Left ventricle myocardium superior (tissue), 1 donor: ENCODE results near the gene DOCK10. TPM values are rescaled to one million over a fixed set of nuclear protein-coding genes. Genes with fewer than 3 reads are reported as not detected.

ENCODE experiments used
- ATAC-seq: fragments of 200-7000 bp; cut with Tn5 transposase; one replicate; pipeline ENCODE4 v1.9.1; 2020; ENCODE audit warnings: mild to moderate bottlenecking, moderate library complexity
- DNase-seq: peaks from one replicate; pipeline ENCODE4 v3.0.0-alpha.2; 2020
- intact Hi-C: fragments of 100-400 bp; cut with micrococcal nuclease; formaldehyde crosslinking; loops from one replicate; pipeline ENCODE4 v1.11.0; 2022
- total RNA-seq: library from RNA; stranded (reverse); fragmentation: NEBNext Ultra II Directional; extraction: Animal tissue kit (Norgen Biotek cat#: 25700); gene quantifications from one replicate; pipeline ENCODE4 v1.2.1, GENCODE V29; 2021
- donor health status: DM: no; HTN: yes; CAD: no; lungs with severe emphysema.

The DOCK10 gene
- total RNA-seq, 1 donor from 2014 or later: 2.3 TPM

GRCh38 chr2:224775647-224776046, 266.6 kb downstream of the DOCK10 start:
- no peak for DNase-seq
- no peak for ATAC-seq
- intact Hi-C loops: loop anchor here (10.0 kb wide), 1 partner anchor 421 kb away; no protein-coding TSS in a partner anchor

- no peak for DNase-seq
- ATAC-seq: no peak
- intact Hi-C loops: loop anchor here (10.0 kb wide), 1 partner anchor 420 kb away; no protein-coding TSS in a partner anchor
Observed at GRCh38 chr2:224774735-224775134, 267.5 kb downstream of the DOCK10 start.

GRCh38 chr2:224772494-224772893, 269.8 kb downstream of the DOCK10 start:
- DNase-seq (no peak), ATAC-seq (no peak)
- intact Hi-C loops: loop anchor here (10.0 kb wide), 1 partner anchor 418 kb away; no protein-coding TSS in a partner anchor

- DNase-seq (no peak), ATAC-seq (no peak)
- intact Hi-C loops: no loop called here
Observed at GRCh38 chr2:224769489-224769888, 272.8 kb downstream of the DOCK10 start.

- intact Hi-C loops: no loop called here
- ATAC-seq: no peak
Observed at GRCh38 chr2:224764565-224765236, 277.6 kb downstream of the DOCK10 start.

GRCh38 chr2:224757934-224758548, 284.2 kb downstream of the DOCK10 start:
- intact Hi-C loops: no loop called here
- ATAC-seq (no peak), DNase-seq (no peak)

More at GRCh38 chr2:224764565-224765236, 277.6 kb downstream of the DOCK10 start:
- no peak for DNase-seq

GRCh38 chr2:224753743-224754540, 288.3 kb downstream of the DOCK10 start:
- DNase-seq (no peak), ATAC-seq (peak; percentile 90)

GRCh38 chr2:224751996-224752698, 290.1 kb downstream of the DOCK10 start:
- intact Hi-C loops: no loop called here
- no peak for ATAC-seq
- DNase-seq: no peak

More at GRCh38 chr2:224753743-224754540, 288.3 kb downstream of the DOCK10 start:
- intact Hi-C loops: no loop called here

- ATAC-seq (no peak), DNase-seq (no peak)
- intact Hi-C loops: no loop called here
Observed at GRCh38 chr2:224749136-224749535, 293.1 kb downstream of the DOCK10 start.

GRCh38 chr2:224747765-224748164, 294.5 kb downstream of the DOCK10 start:
- no peak for DNase-seq

GRCh38 chr2:224736227-224736626, 306.0 kb downstream of the DOCK10 start:
- ATAC-seq (no peak), DNase-seq (no peak)
- intact Hi-C loops: no loop called here

More at GRCh38 chr2:224747765-224748164, 294.5 kb downstream of the DOCK10 start:
- ATAC-seq: no peak
- intact Hi-C loops: no loop called here

GRCh38 chr2:224734949-224735348, 307.3 kb downstream of the DOCK10 start:
- intact Hi-C loops: no loop called here
- DNase-seq: no peak
- ATAC-seq: no peak

- intact Hi-C loops: no loop called here
- ATAC-seq: no peak
Observed at GRCh38 chr2:224731665-224732064, 310.6 kb downstream of the DOCK10 start.

GRCh38 chr2:224729435-224729834, 312.8 kb downstream of the DOCK10 start:
- DNase-seq (no peak), ATAC-seq (no peak)
- intact Hi-C loops: no loop called here

More at GRCh38 chr2:224731665-224732064, 310.6 kb downstream of the DOCK10 start:
- no peak for DNase-seq

GRCh38 chr2:224724331-224724730, 317.9 kb downstream of the DOCK10 start:
- DNase-seq: no peak
- intact Hi-C loops: no loop called here
- ATAC-seq: no peak

GRCh38 chr2:224723586-224724217, 318.6 kb downstream of the DOCK10 start:
- intact Hi-C loops: no loop called here
- ATAC-seq (peak; percentile 39), DNase-seq (no peak)

GRCh38 chr2:224722770-224723169, 319.5 kb downstream of the DOCK10 start:
- intact Hi-C loops: no loop called here
- ATAC-seq (no peak), DNase-seq (no peak)

GRCh38 chr2:224722250-224722649, 320.0 kb downstream of the DOCK10 start:
- intact Hi-C loops: no loop called here
- ATAC-seq: no peak
- no peak for DNase-seq

- intact Hi-C loops: no loop called here
- no peak for ATAC-seq
- DNase-seq: no peak
Observed at GRCh38 chr2:224716921-224717320, 325.3 kb downstream of the DOCK10 start.
